GM12872 (cell line): Measurements from ENCODE around the gene REG3G.

Source experiments
- CTCF ChIP-seq: IDR thresholded peaks from 3 replicates; pipeline ENCODE4 v1.5.1; 2011; ENCODE audit warnings: low read depth, mild to moderate bottlenecking, low read length, moderate library complexity; ENCODE audit not compliant: insufficient read depth

Gene REG3G

GRCh38 chr2:79025421-79025820, at the start of gene REG3G:
TSS of gene REG3G (plus strand) at chr2:79025702. CDS start at chr2:79026094, 392 bp downstream.
- no peak for TF ChIP-seq CTCF

- TF ChIP-seq CTCF: no peak
These were observed 47.8 kb upstream of the REG3G start for GRCh38 chr2:78977661-78978145.

GRCh38 chr2:78978340-78978739, 47.2 kb upstream of the REG3G start:
- no peak for TF ChIP-seq CTCF

GRCh38 chr2:78979380-78980151, 45.9 kb upstream of the REG3G start:
- peak; percentile 81 for TF ChIP-seq CTCF

- TF ChIP-seq CTCF: no peak
These were observed 45.4 kb upstream of the REG3G start for GRCh38 chr2:78980152-78980465.

- TF ChIP-seq CTCF: no peak
These were observed 44.6 kb upstream of the REG3G start for GRCh38 chr2:78980871-78981270.

- TF ChIP-seq CTCF: no peak
These were observed 42.7 kb upstream of the REG3G start for GRCh38 chr2:78982638-78983330.
